HCT116 (cell line): ENCODE results near the gene ROCK1. TPM values are rescaled to one million over a fixed set of nuclear protein-coding genes. Genes with fewer than 3 reads are reported as not detected.

ENCODE experiments used
- ATAC-seq: fragments of 200-7000 bp; cut with Tn5 transposase; 2 replicates; pipeline ENCODE4 v1.9.1; 2020; ENCODE audit warnings: mild to moderate bottlenecking, moderate library complexity
- BruUV-seq: library from RNA; stranded (reverse); fragments of 400-500 nt; replicated peaks from 2 replicates; lab custom pipeline; 2021; lab: Mats Ljungman, UMichigan
- CTCF ChIA-PET: fragments of 300-600 bp; sonication (Branson Sonifier 250); formaldehyde crosslinking; loops from one replicate; lab custom pipeline; 2021; ENCODE audit warnings: antibody characterized with exemption; lab: Charles Lee
- POLR2A ChIA-PET: fragments of 300-600, 350-600 bp; sonication (Branson Sonifier 250); formaldehyde crosslinking; loops from one replicate; lab custom pipeline; 2021; ENCODE audit warnings: antibody characterized with exemption; lab: Charles Lee
- RAD21 ChIA-PET, 2 experiments: fragments of 300-600 bp; sonication (Branson Sonifier 250); formaldehyde crosslinking; loops; one replicate each; lab custom pipeline; 2023; ENCODE audit warnings: low total read pairs in 2 of 2; ENCODE audit not compliant: uncharacterized antibody in 2 of 2, unreplicated experiment in 2 of 2, low non-redundant PET in 1 of 2; lab: Charles Lee
- DNase-seq: peaks from one replicate; pipeline ENCODE4 v3.0.0-alpha.2; 2010; ENCODE audit warnings: low read depth, low spot score
- H2AFZ ChIP-seq: fragments of 200-600 bp; shearing (Covaris generic), sonication (generic); 2 replicates; pipeline ENCODE4 v1.6.1; 2017; ENCODE audit warnings: low read depth, mixed run types, mixed read lengths, antibody characterized with exemption, low read length; ENCODE audit not compliant: poor library complexity, severe bottlenecking
- H3K27ac ChIP-seq: 2 replicates; pipeline ENCODE4 v1.5.1; 2012; ENCODE audit warnings: low read depth, low read length
- H3K27me3 ChIP-seq: fragments of 200-600 bp; sonication (generic); 2 replicates; pipeline ENCODE4 v1.6.1; 2016; ENCODE audit warnings: mixed run types, low read length, mixed read lengths; ENCODE audit not compliant: insufficient read depth
- H3K36me3 ChIP-seq, 2 experiments: fragments of 200-500 bp in 1 of 2; fragments of 200-600 bp in 1 of 2; sonication (Bioruptor generic) in 1 of 2; sonication (generic) in 1 of 2; 2 replicates each; pipeline versions ENCODE4 v1.5.1 to v1.6.1; 2014 to 2016; ENCODE audit warnings: low read length in 2 of 2, inconsistent platforms in 1 of 2, mixed read lengths in 1 of 2, mixed run types in 1 of 2; ENCODE audit not compliant: insufficient read depth in 2 of 2, control insufficient read depth in 1 of 2
- H3K4me1 ChIP-seq, 2 experiments: fragments of 200-600 bp in 1 of 2; sonication (generic) in 1 of 2; 2 replicates each; pipeline versions ENCODE4 v1.5.1 to v1.6.1; 2012 to 2017; ENCODE audit warnings: low read length in 2 of 2, inconsistent platforms in 1 of 2, mild to moderate bottlenecking in 1 of 2, mixed read lengths in 1 of 2, mixed run types in 1 of 2, moderate library complexity in 1 of 2; ENCODE audit not compliant: insufficient read depth in 2 of 2, control insufficient read depth in 1 of 2
- H3K4me2 ChIP-seq: fragments of 200-600 bp; sonication (generic); 2 replicates; pipeline ENCODE4 v1.6.1; 2017; ENCODE audit warnings: mixed run types, low read length, mixed read lengths
- H3K4me3 ChIP-seq, 2 experiments: fragments of 200-600 bp in 1 of 2; sonication (generic) in 1 of 2; replicated peaks in 1 of 2; 2 replicates each; pipeline ENCODE4 v1.5.1; 2011 to 2016; ENCODE audit warnings: low read length in 2 of 2, control low read depth in 1 of 2, low read depth in 1 of 2, mild to moderate bottlenecking in 1 of 2, mixed read lengths in 1 of 2, mixed run types in 1 of 2
- H3K79me2 ChIP-seq: fragments of 200-600 bp; sonication (generic); 2 replicates; pipeline ENCODE4 v1.6.1; 2017; ENCODE audit warnings: mild to moderate bottlenecking, mixed run types, low read length, moderate library complexity, mixed read lengths; ENCODE audit not compliant: insufficient read depth
- H3K9ac ChIP-seq: fragments of 200-600 bp; sonication (generic); 2 replicates; pipeline ENCODE4 v1.6.1; 2016; ENCODE audit warnings: low read length, mixed read lengths
- H3K9me2 ChIP-seq: fragments of 200-600 bp; sonication (generic), shearing (Covaris generic); 2 replicates; pipeline ENCODE4 v1.6.1; 2017; ENCODE audit warnings: mixed run types, mild to moderate bottlenecking, moderate library complexity; ENCODE audit not compliant: insufficient read depth
- H3K9me3 ChIP-seq, 2 experiments: fragments of 200-500 bp in 1 of 2; fragments of 200-600 bp in 1 of 2; sonication (Bioruptor generic) in 1 of 2; sonication (generic) in 1 of 2; 2 replicates each; pipeline ENCODE4 v1.6.1; 2014 to 2017; ENCODE audit warnings: low read length in 2 of 2, mixed read lengths in 2 of 2, inconsistent platforms in 1 of 2, low read depth in 1 of 2, mild to moderate bottlenecking in 1 of 2, mixed run types in 1 of 2, moderate library complexity in 1 of 2; ENCODE audit not compliant: control insufficient read depth in 1 of 2, insufficient read depth in 1 of 2
- H4K20me1 ChIP-seq: fragments of 200-600 bp; sonication (generic), shearing (Covaris generic); 2 replicates; pipeline ENCODE4 v1.6.1; 2017; ENCODE audit warnings: mixed run types, mild to moderate bottlenecking, moderate library complexity; ENCODE audit not compliant: insufficient read depth
- ATF3 ChIP-seq: IDR thresholded peaks from 2 replicates; pipeline ENCODE4 v1.6.1; 2012
- CBX3 ChIP-seq: IDR thresholded peaks from 2 replicates; pipeline ENCODE4 v1.6.1; 2012; ENCODE audit warnings: low read depth
- CEBPB ChIP-seq: IDR thresholded peaks from 2 replicates; pipeline ENCODE4 v1.6.1; 2012; ENCODE audit warnings: low read depth
- ELF1 ChIP-seq: IDR thresholded peaks from 2 replicates; pipeline ENCODE4 v1.6.1; 2012; ENCODE audit warnings: low read depth, borderline replicate concordance
- EZH2 ChIP-seq: fragments of 200-600 bp; sonication (generic); IDR thresholded peaks from 2 replicates; pipeline ENCODE4 v1.6.1; 2017; ENCODE audit warnings: antibody characterized with exemption, mixed run types
- EZH2phosphoT487 ChIP-seq: fragments of 200-600 bp; IDR thresholded peaks from 2 replicates; pipeline ENCODE4 v1.6.1; 2018; ENCODE audit warnings: antibody characterized with exemption, borderline replicate concordance
- FOSL1 ChIP-seq: IDR thresholded peaks from 2 replicates; pipeline ENCODE4 v1.6.1; 2012; ENCODE audit warnings: low read depth
- JUND ChIP-seq: IDR thresholded peaks from 2 replicates; pipeline ENCODE4 v1.6.1; 2012
- POLR2A ChIP-seq: IDR thresholded peaks from 2 replicates; pipeline ENCODE4 v1.7.0; 2011; ENCODE audit warnings: borderline replicate concordance; ENCODE audit not compliant: insufficient read depth, insufficient read length; ENCODE audit errors: extremely low read depth
- POLR2AphosphoS5 ChIP-seq: IDR thresholded peaks from 2 replicates; pipeline ENCODE4 v1.6.1; 2011; ENCODE audit warnings: mild to moderate bottlenecking, low read depth, low read length, moderate library complexity
- SP1 ChIP-seq: IDR thresholded peaks from 2 replicates; pipeline ENCODE4 v1.6.1; 2012; ENCODE audit warnings: low read depth
- SRF ChIP-seq: IDR thresholded peaks from 2 replicates; pipeline ENCODE4 v1.6.1; 2012; ENCODE audit warnings: low read depth
- TCF7L2 ChIP-seq: IDR thresholded peaks from 2 replicates; pipeline ENCODE4 v1.7.0; 2011; ENCODE audit warnings: borderline replicate concordance, inconsistent platforms; ENCODE audit not compliant: insufficient read depth, insufficient read length; ENCODE audit errors: extremely low read depth
- YY1 ChIP-seq: IDR thresholded peaks from 2 replicates; pipeline ENCODE4 v1.6.1; 2011; ENCODE audit warnings: low read length, low read depth, moderate library complexity, mild to moderate bottlenecking; ENCODE audit not compliant: insufficient replicate concordance; ENCODE audit errors: extremely low read depth
- ZFX ChIP-seq: fragments of 450-650 bp; IDR thresholded peaks from 2 replicates; pipeline ENCODE4 v1.6.1; 2017
- intact Hi-C: fragments of 100-400 bp; cut with micrococcal nuclease; formaldehyde crosslinking; loops from 2 replicates; pipeline ENCODE4 v1.10.0; 2022
- total RNA-seq: library from RNA; stranded (reverse); gene quantifications from one replicate; pipeline ENCODE4 v1.2.1, GENCODE V29; 2021; ENCODE audit not compliant: unreplicated experiment
- TF ChIP-seq, protein P1 (sequence below): IDR thresholded peaks from 2 replicates; pipeline ENCODE4 v1.6.1; 2012; ENCODE audit warnings: low read depth

The ROCK1 gene
- total RNA-seq, 1 experiment from 2014 or later, result 38.1 TPM

GRCh38 chr18:21129566-21130216 lies 18.1 kb upstream of the ROCK1 start:
- ChIA-PET CTCF (no interaction called here), POLR2A (no interaction called here), RAD21 (no interaction called here)
- Histone ChIP-seq H3K9ac (no peak overlapping the region), H3K36me3 (no peaks in the 10 kb centered on the region), H3K4me2 (no peak overlapping the region), H4K20me1 (no peaks in the 10 kb centered on the region), H3K27me3 (no peaks in the 10 kb centered on the region), H3K4me3 (no peak overlapping the region), H3K27ac (no peak overlapping the region), H3K9me3 (no peaks in the 10 kb centered on the region), H2AFZ (no peak overlapping the region), H3K4me1 (no peaks in the 10 kb centered on the region), H3K79me2 (no peaks in the 10 kb centered on the region), H3K9me2 (no peaks in the 10 kb centered on the region)
- BruUV-seq, result no TSS peak
- intact Hi-C loops, result loop anchor here (5.0 kb wide), 1 partner anchor 38 kb away; no protein-coding TSS in a partner anchor
- DNase-seq, result no peak
- TF ChIP-seq POLR2AphosphoS5, result no peak
- no peak for TF ChIP-seq SP1
- TF ChIP-seq YY1, result no peak
- TF ChIP-seq TCF7L2, result no peak
- no peak for TF ChIP-seq EZH2phosphoT487
- no peak for TF ChIP-seq POLR2A
- TF ChIP-seq FOSL1, result no peak
- no peak for TF ChIP-seq EZH2
- no peak for TF ChIP-seq ELF1
- no peak for TF ChIP-seq JUND
- TF ChIP-seq CEBPB, result no peak
- no peak for TF ChIP-seq ATF3
- TF ChIP-seq ZFX, result no peak
- TF ChIP-seq SRF, result no peak
- TF ChIP-seq, protein P1, sequence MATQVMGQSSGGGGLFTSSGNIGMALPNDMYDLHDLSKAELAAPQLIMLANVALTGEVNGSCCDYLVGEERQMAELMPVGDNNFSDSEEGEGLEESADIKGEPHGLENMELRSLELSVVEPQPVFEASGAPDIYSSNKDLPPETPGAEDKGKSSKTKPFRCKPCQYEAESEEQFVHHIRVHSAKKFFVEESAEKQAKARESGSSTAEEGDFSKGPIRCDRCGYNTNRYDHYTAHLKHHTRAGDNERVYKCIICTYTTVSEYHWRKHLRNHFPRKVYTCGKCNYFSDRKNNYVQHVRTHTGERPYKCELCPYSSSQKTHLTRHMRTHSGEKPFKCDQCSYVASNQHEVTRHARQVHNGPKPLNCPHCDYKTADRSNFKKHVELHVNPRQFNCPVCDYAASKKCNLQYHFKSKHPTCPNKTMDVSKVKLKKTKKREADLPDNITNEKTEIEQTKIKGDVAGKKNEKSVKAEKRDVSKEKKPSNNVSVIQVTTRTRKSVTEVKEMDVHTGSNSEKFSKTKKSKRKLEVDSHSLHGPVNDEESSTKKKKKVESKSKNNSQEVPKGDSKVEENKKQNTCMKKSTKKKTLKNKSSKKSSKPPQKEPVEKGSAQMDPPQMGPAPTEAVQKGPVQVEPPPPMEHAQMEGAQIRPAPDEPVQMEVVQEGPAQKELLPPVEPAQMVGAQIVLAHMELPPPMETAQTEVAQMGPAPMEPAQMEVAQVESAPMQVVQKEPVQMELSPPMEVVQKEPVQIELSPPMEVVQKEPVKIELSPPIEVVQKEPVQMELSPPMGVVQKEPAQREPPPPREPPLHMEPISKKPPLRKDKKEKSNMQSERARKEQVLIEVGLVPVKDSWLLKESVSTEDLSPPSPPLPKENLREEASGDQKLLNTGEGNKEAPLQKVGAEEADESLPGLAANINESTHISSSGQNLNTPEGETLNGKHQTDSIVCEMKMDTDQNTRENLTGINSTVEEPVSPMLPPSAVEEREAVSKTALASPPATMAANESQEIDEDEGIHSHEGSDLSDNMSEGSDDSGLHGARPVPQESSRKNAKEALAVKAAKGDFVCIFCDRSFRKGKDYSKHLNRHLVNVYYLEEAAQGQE, result no peak
- TF ChIP-seq CBX3, result no peak
- no peak for ATAC-seq
